ENCODE measurements around the gene C3orf20. TPM values are rescaled to one million over a fixed set of nuclear protein-coding genes. Genes with fewer than 3 reads are reported as not detected.

Gene C3orf20
- total RNA-seq, 1 experiment from 2014 or later, result not detected

GRCh38 chr3:14688525-14688924 is 13.6 kb downstream of the C3orf20 start (continued):
- TF ChIP-seq AFF4 (CRISPR knock-in tag; IDR thresholded peaks at IDR 0.05; ENCODE audit: borderline replicate concordance) (no peak), JAZF1 (CRISPR knock-in tag; IDR thresholded peaks at IDR 0.05) (no peak), ATF6 (CRISPR knock-in tag; IDR thresholded peaks at IDR 0.05) (no peak), ESRRA (CRISPR knock-in tag; IDR thresholded peaks at IDR 0.05; ENCODE audit: borderline replicate concordance) (no peak), PRRX2 (CRISPR knock-in tag; IDR thresholded peaks at IDR 0.05) (no peak), ZNF138 (CRISPR knock-in tag; conservative IDR thresholded peaks at IDR 0.05) (no peak), ZNF263 (CRISPR knock-in tag; IDR thresholded peaks at IDR 0.05; ENCODE audit: low read depth) (no peak), ZMAT4 (CRISPR knock-in tag; IDR thresholded peaks at IDR 0.05) (no peak), ZNF317 (CRISPR knock-in tag; IDR thresholded peaks at IDR 0.05; ENCODE audit: borderline replicate concordance, low read depth) (no peak), TEAD4 (CRISPR knock-in tag; IDR thresholded peaks at IDR 0.05) (no peak), CBFB (CRISPR knock-in tag; IDR thresholded peaks at IDR 0.05; ENCODE audit: low read depth) (no peak), NR3C1 (CRISPR knock-in tag; conservative IDR thresholded peaks at IDR 0.05; ENCODE audit: low read depth) (no peak)

- ATAC-seq (no peak), DNase-seq (ENCODE audit: low spot score) (no peak)
- Mint-ChIP-seq H3K36me3 (no peaks in the 10 kb centered on the region), H3K27ac (no peak overlapping the region), H3K4me3 (no peak overlapping the region), H3K27me3 (ENCODE audit: low read depth) (peaks cover 7% of the 10 kb centered on the region), H3K4me1 (no peaks in the 10 kb centered on the region), H3K9me3 (peaks cover 6% of the 10 kb centered on the region; the same call in 1 of the 2 replicates)
- ChIA-PET POLR2A (no interaction called here), CTCF (no interaction called here)
- TF ChIP-seq NFATC4 (CRISPR knock-in tag; IDR thresholded peaks at IDR 0.05), result no peak
- TF ChIP-seq MYBL2 (CRISPR knock-in tag; IDR thresholded peaks at IDR 0.05), result no peak
- no peak for TF ChIP-seq ZSCAN18 (CRISPR knock-in tag; IDR thresholded peaks at IDR 0.05)
- no peak for TF ChIP-seq PRRX2 (CRISPR knock-in tag; IDR thresholded peaks at IDR 0.05)
- no peak for TF ChIP-seq USF1 (CRISPR knock-in tag; IDR thresholded peaks at IDR 0.05)
- TF ChIP-seq HMGA2 (CRISPR knock-in tag; IDR thresholded peaks at IDR 0.05), result no peak
- no peak for TF ChIP-seq GABPB1 (CRISPR knock-in tag; IDR thresholded peaks at IDR 0.05)
- TF ChIP-seq ZNF416 (CRISPR knock-in tag; IDR thresholded peaks at IDR 0.05), result no peak
- no peak for TF ChIP-seq FOXJ3 (CRISPR knock-in tag; IDR thresholded peaks at IDR 0.05; ENCODE audit: borderline replicate concordance)
- no peak for TF ChIP-seq STAT6 (CRISPR knock-in tag; conservative IDR thresholded peaks at IDR 0.05; ENCODE audit: low read depth)
- no peak for TF ChIP-seq JUN (CRISPR knock-in tag; IDR thresholded peaks at IDR 0.05)
- TF ChIP-seq NR2C2 (CRISPR knock-in tag; IDR thresholded peaks at IDR 0.05), result no peak
- TF ChIP-seq SMAD4 (CRISPR knock-in tag; IDR thresholded peaks at IDR 0.05), result no peak
- no peak for TF ChIP-seq ERG (CRISPR knock-in tag; IDR thresholded peaks at IDR 0.05)
Measured at GRCh38 chr3:14689247-14689980, 14.5 kb downstream of the C3orf20 start.

All from WTC11 (cell line).